ENCODE data around the gene FPR2. TPM values are rescaled to one million over a fixed set of nuclear protein-coding genes. Genes with fewer than 3 reads are reported as not detected.
"Not testable (repeated sequence)": the region's sequence is repeated elsewhere in the genome, so short reads cannot be mapped to it uniquely, and the experiment has no call there.

FPR2 gene
- total and polyA plus RNA-seq, 2 donors (not counting 1 experiment from before 2014, with no cell fraction given): not detected

DNA sequence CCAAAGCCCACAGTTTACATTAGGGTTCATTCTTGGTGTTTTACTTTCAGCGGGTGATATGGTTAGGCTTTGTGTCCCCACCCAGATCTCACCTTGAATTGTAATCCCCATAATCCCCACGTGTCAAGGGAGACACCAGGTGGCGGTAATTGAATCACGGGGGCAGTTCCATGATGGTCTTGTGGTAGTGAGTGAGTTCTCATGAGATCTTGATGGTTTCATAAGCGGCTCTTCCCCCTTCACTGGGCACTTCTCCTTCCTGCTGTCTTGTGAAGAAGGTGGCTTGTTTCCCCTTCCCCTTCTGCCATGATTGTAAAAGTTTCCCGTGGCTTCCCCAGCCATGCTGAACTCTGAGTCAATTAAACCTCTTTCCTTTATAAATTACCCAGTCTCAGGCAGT, 12.0 kb downstream of the FPR2 start:
- intact Hi-C loops (cut with micrococcal nuclease): no loop called here
- H3K27me3 Mint-ChIP-seq: peaks cover 63% of the 10 kb centered on the region
- DNase-seq: no peak

GRCh38 chr19:51776561-51776960, 15.6 kb downstream of the FPR2 start:
- peaks cover 61% of the 10 kb centered on the region for H3K27me3 Mint-ChIP-seq
- H3K36me3 ChIP-seq (replicated peaks in 1 of 2; ENCODE audit: control extremely low read depth in 1 of 2, control insufficient read depth in 1 of 2, extremely low read depth in 1 of 2, insufficient read depth in 2 of 2, low read length in 1 of 2); H3K4me1 ChIP-seq (ENCODE audit: control insufficient read depth in 2 of 2, insufficient read depth in 2 of 2, low read length in 2 of 2); POLR2A ChIA-PET; H3K4me2 ChIP-seq (replicated peaks; ENCODE audit: low read depth, low read length, poor library complexity, severe bottlenecking); intact Hi-C loops (cut with micrococcal nuclease); H3K9ac ChIP-seq (ENCODE audit: low read length); H3K9me3 ChIP-seq (ENCODE audit: control extremely low read depth in 1 of 3, control insufficient read depth in 2 of 3, insufficient read depth in 1 of 3, low read length in 2 of 3); DNase-seq; ATAC-seq (ENCODE audit: low read depth); H3K4me3 ChIP-seq (ENCODE audit: control extremely low read depth in 1 of 5, extremely low read depth in 1 of 5, insufficient read depth in 1 of 5, low read depth in 2 of 5, low read length in 4 of 5); H3K4me1 Mint-ChIP-seq; H3K79me2 ChIP-seq (ENCODE audit: control insufficient read depth, insufficient read depth, low read length); H3K27ac ChIP-seq (ENCODE audit: low read length in 2 of 2); H2AFZ ChIP-seq (ENCODE audit: insufficient read depth, low read depth, low read length, poor library complexity, severe bottlenecking); H3K4me3 Mint-ChIP-seq; H4K20me1 ChIP-seq (ENCODE audit: control insufficient read depth, insufficient read depth, low read length, poor library complexity, severe bottlenecking); H3K27ac Mint-ChIP-seq; H3K9me3 Mint-ChIP-seq (ENCODE audit: insufficient read depth): not testable (repeated sequence)
- no CpG with 5 or more reads among the region's 1 CpG for WGBS (ENCODE audit: insufficient coverage)
- CTCF ChIA-PET: interaction anchor here (1.7 to 2.5 kb wide), 3 partner anchors 101 to 303 kb away, joined by 7 to 23 read pairs (median 17); no protein-coding TSS in a partner anchor
- peaks cover 0 to 13% (median 10%) of the 10 kb centered on the region in 4 experiments for H3K27me3 ChIP-seq (replicated peaks in 1 of 4; ENCODE audit: control extremely low read depth in 1 of 4, control insufficient read depth in 3 of 4, insufficient read depth in 4 of 4, low read length in 3 of 4)

More for the DNA sequence above, 12.0 kb downstream of the FPR2 start:
- 86% methylated on average over 1 of the region's 6 CpGs for WGBS (ENCODE audit: insufficient coverage)
- ATAC-seq (ENCODE audit: low read depth): no peak
- no peak overlapping the region for H3K4me3 Mint-ChIP-seq
- Histone ChIP-seq H3K4me2 (replicated peaks; ENCODE audit: low read depth, low read length, poor library complexity, severe bottlenecking) (no peak overlapping the region), H3K4me3 (ENCODE audit: control extremely low read depth in 1 of 5, extremely low read depth in 1 of 5, insufficient read depth in 1 of 5, low read depth in 2 of 5, low read length in 4 of 5) (no peak overlapping the region), H3K27ac (ENCODE audit: low read length in 2 of 2) (no peak overlapping the region), H3K79me2 (ENCODE audit: control insufficient read depth, insufficient read depth, low read length) (no peaks in the 10 kb centered on the region), H3K9ac (ENCODE audit: low read length) (no peak overlapping the region), H4K20me1 (ENCODE audit: control insufficient read depth, insufficient read depth, low read length, poor library complexity, severe bottlenecking) (no peaks in the 10 kb centered on the region), H3K4me1 (ENCODE audit: control insufficient read depth in 2 of 2, insufficient read depth in 2 of 2, low read length in 2 of 2) (peaks cover 0 to 4% of the 10 kb centered on the region in 2 donors), H2AFZ (ENCODE audit: insufficient read depth, low read depth, low read length, poor library complexity, severe bottlenecking) (no peak overlapping the region), H3K36me3 (replicated peaks in 1 of 2; ENCODE audit: control extremely low read depth in 1 of 2, control insufficient read depth in 1 of 2, extremely low read depth in 1 of 2, insufficient read depth in 2 of 2, low read length in 1 of 2) (no peaks in the 10 kb centered on the region), H3K9me3 (ENCODE audit: control extremely low read depth in 1 of 3, control insufficient read depth in 2 of 3, insufficient read depth in 1 of 3, low read length in 2 of 3) (peaks cover 0 to 4% (median 0%) of the 10 kb centered on the region in 3 donors), H3K27me3 (replicated peaks in 1 of 4; ENCODE audit: control extremely low read depth in 1 of 4, control insufficient read depth in 3 of 4, insufficient read depth in 4 of 4, low read length in 3 of 4) (peaks cover 0 to 10% (median 6%) of the 10 kb centered on the region in 4 experiments)
- H3K4me1 Mint-ChIP-seq: peaks cover 2% of the 10 kb centered on the region
- peaks cover 3% of the 10 kb centered on the region for H3K9me3 Mint-ChIP-seq (ENCODE audit: insufficient read depth)
- CTCF ChIA-PET: no interaction called here
- POLR2A ChIA-PET: no interaction called here
- no peak for TF ChIP-seq CTCF (IDR thresholded peaks at IDR 0.05)
- TF ChIP-seq EZH2 (IDR thresholded peaks at IDR 0.05; ENCODE audit: borderline replicate concordance, insufficient read depth, low read depth, low read length, poor library complexity, severe bottlenecking): no peak
- H3K27ac Mint-ChIP-seq: no peak overlapping the region
